ENCODE results near the gene PLXND1. TPM values are rescaled to one million over a fixed set of nuclear protein-coding genes. Genes with fewer than 3 reads are reported as not detected.

Gene PLXND1
- total and polyA plus RNA-seq, 8 donors = 15.5 to 66.2 (median 28.5) TPM

GRCh38 chr3:129575233-129575996, 31.1 kb downstream of the PLXND1 start:
- Histone ChIP-seq H3K27me3 (no peaks in the 10 kb centered on the region), H3K4me1 (peaks cover 0 to 14% (median 7%) of the 10 kb centered on the region in 3 donors), H3K27ac (no peak overlapping the region), H3K4me3 (no peak overlapping the region), H3K9me3 (no peaks in the 10 kb centered on the region), H3K36me3 (no peaks in the 10 kb centered on the region)
- TF ChIP-seq, protein P1, sequence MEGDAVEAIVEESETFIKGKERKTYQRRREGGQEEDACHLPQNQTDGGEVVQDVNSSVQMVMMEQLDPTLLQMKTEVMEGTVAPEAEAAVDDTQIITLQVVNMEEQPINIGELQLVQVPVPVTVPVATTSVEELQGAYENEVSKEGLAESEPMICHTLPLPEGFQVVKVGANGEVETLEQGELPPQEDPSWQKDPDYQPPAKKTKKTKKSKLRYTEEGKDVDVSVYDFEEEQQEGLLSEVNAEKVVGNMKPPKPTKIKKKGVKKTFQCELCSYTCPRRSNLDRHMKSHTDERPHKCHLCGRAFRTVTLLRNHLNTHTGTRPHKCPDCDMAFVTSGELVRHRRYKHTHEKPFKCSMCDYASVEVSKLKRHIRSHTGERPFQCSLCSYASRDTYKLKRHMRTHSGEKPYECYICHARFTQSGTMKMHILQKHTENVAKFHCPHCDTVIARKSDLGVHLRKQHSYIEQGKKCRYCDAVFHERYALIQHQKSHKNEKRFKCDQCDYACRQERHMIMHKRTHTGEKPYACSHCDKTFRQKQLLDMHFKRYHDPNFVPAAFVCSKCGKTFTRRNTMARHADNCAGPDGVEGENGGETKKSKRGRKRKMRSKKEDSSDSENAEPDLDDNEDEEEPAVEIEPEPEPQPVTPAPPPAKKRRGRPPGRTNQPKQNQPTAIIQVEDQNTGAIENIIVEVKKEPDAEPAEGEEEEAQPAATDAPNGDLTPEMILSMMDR (IDR thresholded peaks at IDR 0.05) = no peak
- DNase-seq = no peak
- no peak for ATAC-seq
- FAIRE-seq = no peak
- 82 to 88% methylated on average over 19 of the region's 19 CpGs for WGBS, 2 donors
- intact Hi-C loops (cut with DNase I) = no loop called here

DNA sequence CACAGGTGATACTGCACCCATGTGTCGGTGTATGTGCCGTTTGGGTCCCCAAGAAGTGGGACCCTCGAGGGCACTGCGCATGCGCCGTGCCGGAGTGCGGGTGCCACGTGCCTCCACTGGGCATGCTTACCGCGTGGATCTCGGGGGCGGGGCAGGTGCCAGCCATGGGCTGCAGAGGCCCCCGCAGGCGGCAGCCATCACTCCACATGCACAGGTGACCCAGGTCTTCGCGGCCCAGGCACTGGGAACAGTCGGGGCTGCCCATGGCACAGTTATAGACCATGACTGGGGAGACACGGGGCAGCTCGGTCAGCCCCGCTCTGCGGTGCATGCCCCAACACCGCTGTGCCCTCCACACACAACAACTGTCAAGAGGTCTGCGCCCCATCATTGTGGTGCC, 32.3 kb downstream of the PLXND1 start:
- TF ChIP-seq, protein P1 (IDR thresholded peaks at IDR 0.05) = no peak
- 92 to 95% methylated on average over 23 to 24 of the region's 24 CpGs for WGBS, 2 donors
- no peak for FAIRE-seq
- H3K9me3 ChIP-seq = no peaks in the 10 kb centered on the region
- H3K36me3 ChIP-seq = no peaks in the 10 kb centered on the region
- intact Hi-C loops (cut with DNase I) = no loop called here
- H3K27me3 ChIP-seq = no peaks in the 10 kb centered on the region
- no peak for ATAC-seq
- H3K27ac ChIP-seq = no peak overlapping the region
- no peak overlapping the region for H3K4me3 ChIP-seq
- H3K4me1 ChIP-seq = peaks cover 0 to 14% (median 7%) of the 10 kb centered on the region in 3 donors
- no peak for DNase-seq

GRCh38 chr3:129573493-129573892, 33.0 kb downstream of the PLXND1 start:
- H3K9me3 ChIP-seq = no peaks in the 10 kb centered on the region
- H3K27ac ChIP-seq = no peak overlapping the region
- no peaks in the 10 kb centered on the region for H3K36me3 ChIP-seq
- ATAC-seq (no peak), FAIRE-seq (no peak), DNase-seq (no peak)
- TF ChIP-seq, protein P1 (IDR thresholded peaks at IDR 0.05) = no peak
- intact Hi-C loops (cut with DNase I) = no loop called here
- H3K4me1 ChIP-seq = peaks cover 0 to 14% (median 7%) of the 10 kb centered on the region in 3 donors
- WGBS, 2 donors = 90 to 92% methylated on average over 14 of the region's 14 CpGs
- no peak overlapping the region for H3K4me3 ChIP-seq
- no peaks in the 10 kb centered on the region for H3K27me3 ChIP-seq

DNA sequence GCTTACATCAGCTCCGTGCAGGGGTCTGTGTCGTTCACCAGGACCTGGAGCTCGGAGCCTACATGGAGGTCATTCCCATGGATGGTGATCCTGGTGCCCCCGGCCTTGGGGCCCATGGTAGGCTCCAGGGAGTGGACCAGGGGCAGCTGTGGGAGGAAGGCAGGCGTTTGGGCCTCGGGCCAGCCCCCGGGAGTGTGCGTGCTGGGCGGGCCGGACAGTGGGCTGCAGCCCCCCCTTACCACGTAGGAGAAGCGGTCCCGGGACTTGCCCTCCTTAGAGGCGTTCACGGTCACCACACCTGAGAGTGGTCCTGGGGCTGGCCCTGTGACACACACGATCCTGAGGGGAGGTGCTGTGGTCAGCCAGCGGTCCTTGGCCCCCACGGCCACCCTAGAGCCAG, 33.9 kb downstream of the PLXND1 start:
- ATAC-seq = no peak
- H3K9me3 ChIP-seq = no peaks in the 10 kb centered on the region
- FAIRE-seq = no peak
- WGBS, 2 donors = 85 to 89% methylated on average over 17 to 18 of the region's 18 CpGs
- DNase-seq = no peak
- H3K36me3 ChIP-seq = no peaks in the 10 kb centered on the region
- no peak overlapping the region for H3K4me3 ChIP-seq
- TF ChIP-seq, protein P1 (IDR thresholded peaks at IDR 0.05) = no peak
- H3K27ac ChIP-seq = no peak overlapping the region
- intact Hi-C loops (cut with DNase I) = no loop called here
- peaks cover 0 to 12% (median 7%) of the 10 kb centered on the region in 3 donors for H3K4me1 ChIP-seq
- no peaks in the 10 kb centered on the region for H3K27me3 ChIP-seq

Data from pancreas (tissue), 10 donors.